Measurements from ENCODE around the gene GP5. TPM values are rescaled to one million over a fixed set of nuclear protein-coding genes. Genes with fewer than 3 reads are reported as not detected.

The GP5 gene
- polyA plus RNA-seq, 1 of the 3 experiments (the other 2 are of a cell fraction): 0.13 TPM

GRCh38 chr3:194397757-194398312, 1.2 kb downstream of the GP5 start:
- DNase-seq: no peak
- H3K9me2 ChIP-seq: no peaks in the 10 kb centered on the region
- H4K20me1 ChIP-seq (ENCODE audit: insufficient read depth): no peaks in the 10 kb centered on the region
- H3K4me2 ChIP-seq: no peak overlapping the region
- TF ChIP-seq REST (IDR thresholded peaks at IDR 0.05; ENCODE audit: low read depth, low read length): no peak
- no peak for TF ChIP-seq JUND (IDR thresholded peaks at IDR 0.05)
- TF ChIP-seq EZH2phosphoT487 (IDR thresholded peaks at IDR 0.05; ENCODE audit: borderline replicate concordance, low read depth): no peak
- no peak for TF ChIP-seq GABPA (IDR thresholded peaks at IDR 0.05; ENCODE audit: low read depth)
- TF ChIP-seq POLR2AphosphoS5 (IDR thresholded peaks at IDR 0.05; ENCODE audit: low read depth, low read length): no peak
- no peak for TF ChIP-seq RXRA (IDR thresholded peaks at IDR 0.05; ENCODE audit: borderline replicate concordance, low read depth)
- POLR2A ChIA-PET: no interaction called here
- H3K9me3 ChIP-seq: no peaks in the 10 kb centered on the region
- H2AFZ ChIP-seq (ENCODE audit: low read depth): no peak overlapping the region
- H3K27ac ChIP-seq (ENCODE audit: low read depth in 2 of 2, low read length in 1 of 2): no peak overlapping the region
- CTCF ChIA-PET: interaction anchor here (0.9 to 6.7 kb wide), 5 partner anchors 54 to 82 kb away, joined by 3 to 71 read pairs (median 5); no protein-coding TSS in a partner anchor
- WGBS (ENCODE audit: low lambda C conversion rate): 95% methylated on average over 18 of the region's 38 CpGs
- no peaks in the 10 kb centered on the region for H3K27me3 ChIP-seq (ENCODE audit: insufficient read depth)
- no peak overlapping the region for H3K9ac ChIP-seq
- H3K4me3 ChIP-seq (ENCODE audit: low read depth in 2 of 2, low read length in 1 of 2): no peak overlapping the region
- H3K79me2 ChIP-seq (ENCODE audit: insufficient read depth): no peaks in the 10 kb centered on the region
- H3K36me3 ChIP-seq (replicated peaks in 1 of 2; ENCODE audit: control insufficient read depth in 1 of 2, insufficient read depth in 2 of 2, low read length in 1 of 2): peaks cover 4 to 8% of the 10 kb centered on the region in 2 experiments
- peaks cover 15% of the 10 kb centered on the region for H3F3A ChIP-seq (replicated peaks; ENCODE audit: insufficient read depth)
- H3K4me1 ChIP-seq (ENCODE audit: control insufficient read depth in 1 of 2, insufficient read depth in 2 of 2, low read depth in 1 of 2, low read length in 1 of 2): no peaks in the 10 kb centered on the region; a peak in 1 of 4 replicates

- Histone ChIP-seq H3K27ac (ENCODE audit: low read depth in 2 of 2, low read length in 1 of 2) (no peak overlapping the region), H3K36me3 (replicated peaks in 1 of 2; ENCODE audit: control insufficient read depth in 1 of 2, insufficient read depth in 2 of 2, low read length in 1 of 2) (peaks cover 0 to 3% of the 10 kb centered on the region in 2 experiments), H2AFZ (ENCODE audit: low read depth) (no peak overlapping the region), H3F3A (replicated peaks; ENCODE audit: insufficient read depth) (peaks cover 12% of the 10 kb centered on the region), H3K27me3 (ENCODE audit: insufficient read depth) (no peaks in the 10 kb centered on the region), H3K4me2 (no peak overlapping the region), H3K9ac (no peak overlapping the region), H3K4me3 (ENCODE audit: low read depth in 2 of 2, low read length in 1 of 2) (no peak overlapping the region), H3K9me2 (no peaks in the 10 kb centered on the region), H4K20me1 (ENCODE audit: insufficient read depth) (no peaks in the 10 kb centered on the region), H3K4me1 (ENCODE audit: control insufficient read depth in 1 of 2, insufficient read depth in 2 of 2, low read depth in 1 of 2, low read length in 1 of 2) (no peaks in the 10 kb centered on the region; a peak in 1 of 4 replicates), H3K79me2 (ENCODE audit: insufficient read depth) (no peaks in the 10 kb centered on the region), H3K9me3 (no peaks in the 10 kb centered on the region)
- WGBS (ENCODE audit: low lambda C conversion rate): 94% methylated on average over 30 of the region's 73 CpGs
- ChIA-PET CTCF (interaction anchor here (0.9 to 6.7 kb wide), 7 partner anchors 11 to 617 kb away, joined by 3 to 71 read pairs (median 4); no protein-coding TSS in a partner anchor), POLR2A (no interaction called here)
- DNase-seq: no peak
- TF ChIP-seq PBX3 (IDR thresholded peaks at IDR 0.05) (no peak), MEF2A (IDR thresholded peaks at IDR 0.05; ENCODE audit: borderline replicate concordance, low read depth) (no peak), FOSL2 (IDR thresholded peaks at IDR 0.05; ENCODE audit: borderline replicate concordance, low read depth) (no peak), MAX (IDR thresholded peaks at IDR 0.05; ENCODE audit: low read depth) (no peak), EZH2phosphoT487 (IDR thresholded peaks at IDR 0.05; ENCODE audit: borderline replicate concordance, low read depth) (no peak), USF2 (IDR thresholded peaks at IDR 0.05; ENCODE audit: borderline replicate concordance, low read depth, low read length) (no peak), GABPA (IDR thresholded peaks at IDR 0.05; ENCODE audit: low read depth) (no peak), MXI1 (IDR thresholded peaks at IDR 0.05; ENCODE audit: low read depth, low read length) (no peak), CHD2 (IDR thresholded peaks at IDR 0.05; ENCODE audit: low read length, partially characterized antibody) (no peak), POLR2AphosphoS5 (IDR thresholded peaks at IDR 0.05; ENCODE audit: low read depth, low read length) (no peak), TAF1 (IDR thresholded peaks at IDR 0.05; ENCODE audit: borderline replicate concordance, low read depth, low read length) (no peak), TCF12 (IDR thresholded peaks at IDR 0.05) (no peak), ELF1 (IDR thresholded peaks at IDR 0.05) (no peak), SMC3 (IDR thresholded peaks at IDR 0.05; ENCODE audit: low read depth, low read length) (no peak)
Observed at GRCh38 chr3:194396859-194397756, 2.0 kb downstream of the GP5 start.
